Mucosa of descending colon (tissue), 3 donors: ENCODE measurements around the gene MYH13. TPM values are rescaled to one million over a fixed set of nuclear protein-coding genes. Genes with fewer than 3 reads are reported as not detected.
A peak's percentile ranks its signal among the peaks of the same experiment; 100 is the strongest.
"Not testable (repeated sequence)": the region's sequence is repeated elsewhere in the genome, so short reads cannot be mapped to it uniquely, and the experiment has no call there.

Source experiments
- ATAC-seq: fragments of 200-7000 bp; cut with Tn5 transposase; one replicate; pipeline ENCODE4 v1.9.1; 2020; ENCODE audit warnings: mild to moderate bottlenecking, moderate library complexity
- DNase-seq, 3 donors: peaks; one replicate each; pipeline ENCODE4 v3.0.0-alpha.2; 2020
- H3K36me3 ChIP-seq: fragments of 200-600 bp; one replicate; pipeline ENCODE4 v1.8.0; 2021; ENCODE audit warnings: low read depth, mild to moderate bottlenecking
- H3K4me1 ChIP-seq: fragments of 200-600 bp; one replicate; pipeline ENCODE4 v1.8.0; 2021; ENCODE audit warnings: low read depth, mild to moderate bottlenecking
- H3K4me3 ChIP-seq: fragments of 200-600 bp; one replicate; pipeline ENCODE4 v1.8.0; 2021; ENCODE audit warnings: mild to moderate bottlenecking
- H3K9me3 ChIP-seq: fragments of 200-600 bp; one replicate; pipeline ENCODE4 v1.8.0; 2021; ENCODE audit warnings: mild to moderate bottlenecking
- intact Hi-C, 2 donors: fragments of 100-400 bp; cut with DNase I in 1 of 2; cut with micrococcal nuclease in 1 of 2; formaldehyde crosslinking; loops; one replicate each; pipeline versions ENCODE4 v1.11.0 to v1.11.1; 2022; cut with DNase I, micrococcal nuclease
- total RNA-seq, 3 donors: library from RNA; stranded (reverse); fragmentation: NEBNext Ultra II Directional in 2 of 3; extraction: Animal tissue kit (Norgen Biotek cat#: 25700) in 2 of 3; gene quantifications; one replicate each; pipeline versions ENCODE4 v1.2.1 to v1.2.4, GENCODE V29; 2021 to 2023
- TF ChIP-seq, protein P1 (sequence below): fragments of 200-600 bp; IDR thresholded peaks from one replicate; pipeline ENCODE4 v1.8.0; 2022; ENCODE audit warnings: antibody characterized with exemption, mild to moderate bottlenecking
- donor health status: DM: no; HTN: no; CAD: no; lungs with moderate emphysema.
- donor health status: DM: no; HTN: no; CAD: no.
- donor health status: DM: no; HTN: yes; CAD: no.

Gene MYH13
- total RNA-seq, 3 donors from 2014 or later: 0.05 TPM; not detected in 2

DNA sequence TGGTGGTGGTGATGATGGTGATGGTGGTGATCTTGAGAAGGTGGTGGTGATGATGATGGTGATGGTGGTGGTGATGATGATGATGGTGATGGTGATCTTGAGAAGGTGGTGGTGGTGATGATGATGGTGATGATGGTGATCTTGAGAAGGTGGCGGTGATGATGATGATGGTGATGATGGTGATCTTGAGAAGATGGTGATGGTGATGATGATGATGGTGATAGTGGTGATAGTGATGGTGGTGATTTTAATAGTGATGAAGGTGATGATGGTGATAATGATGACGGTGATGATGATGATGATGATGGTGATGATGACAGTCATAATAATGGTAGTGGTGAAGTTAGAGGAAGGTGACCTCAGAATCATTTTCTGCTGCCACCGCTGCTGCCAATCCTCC, 75.1 kb downstream of the MYH13 start:
- Histone ChIP-seq H3K4me3 (no peak overlapping the region), H3K9me3 (no peaks in the 10 kb centered on the region), H3K36me3 (no peaks in the 10 kb centered on the region), H3K4me1 (no peaks in the 10 kb centered on the region)
- TF ChIP-seq, protein P1, sequence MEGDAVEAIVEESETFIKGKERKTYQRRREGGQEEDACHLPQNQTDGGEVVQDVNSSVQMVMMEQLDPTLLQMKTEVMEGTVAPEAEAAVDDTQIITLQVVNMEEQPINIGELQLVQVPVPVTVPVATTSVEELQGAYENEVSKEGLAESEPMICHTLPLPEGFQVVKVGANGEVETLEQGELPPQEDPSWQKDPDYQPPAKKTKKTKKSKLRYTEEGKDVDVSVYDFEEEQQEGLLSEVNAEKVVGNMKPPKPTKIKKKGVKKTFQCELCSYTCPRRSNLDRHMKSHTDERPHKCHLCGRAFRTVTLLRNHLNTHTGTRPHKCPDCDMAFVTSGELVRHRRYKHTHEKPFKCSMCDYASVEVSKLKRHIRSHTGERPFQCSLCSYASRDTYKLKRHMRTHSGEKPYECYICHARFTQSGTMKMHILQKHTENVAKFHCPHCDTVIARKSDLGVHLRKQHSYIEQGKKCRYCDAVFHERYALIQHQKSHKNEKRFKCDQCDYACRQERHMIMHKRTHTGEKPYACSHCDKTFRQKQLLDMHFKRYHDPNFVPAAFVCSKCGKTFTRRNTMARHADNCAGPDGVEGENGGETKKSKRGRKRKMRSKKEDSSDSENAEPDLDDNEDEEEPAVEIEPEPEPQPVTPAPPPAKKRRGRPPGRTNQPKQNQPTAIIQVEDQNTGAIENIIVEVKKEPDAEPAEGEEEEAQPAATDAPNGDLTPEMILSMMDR: no peak
- ATAC-seq (no peak), DNase-seq (no peak)
- intact Hi-C loops: no loop called here

- Histone ChIP-seq H3K9me3 (no peaks in the 10 kb centered on the region), H3K4me3 (no peak overlapping the region), H3K36me3 (no peaks in the 10 kb centered on the region), H3K4me1 (no peaks in the 10 kb centered on the region)
- TF ChIP-seq, protein P1: no peak
- peak; percentile 70 for ATAC-seq
- peak in 2 of 3 donors; percentile 45 to 54 for DNase-seq
- intact Hi-C loops: no loop called here
These were observed 77.0 kb downstream of the MYH13 start for GRCh38 chr17:10295728-10296343.

- DNase-seq (no peak), ATAC-seq (peak; percentile 16)
- TF ChIP-seq, protein P1: no peak
- H3K4me3 ChIP-seq: no peak overlapping the region
- no peaks in the 10 kb centered on the region for H3K4me1 ChIP-seq
- H3K9me3 ChIP-seq: no peaks in the 10 kb centered on the region
- no peaks in the 10 kb centered on the region for H3K36me3 ChIP-seq
- intact Hi-C loops: no loop called here
These were observed 78.6 kb downstream of the MYH13 start for GRCh38 chr17:10294180-10294579.

GRCh38 chr17:10292057-10292937, 80.5 kb downstream of the MYH13 start:
- Histone ChIP-seq H3K9me3 (no peaks in the 10 kb centered on the region), H3K4me3 (no peak overlapping the region), H3K36me3 (no peaks in the 10 kb centered on the region), H3K4me1 (no peaks in the 10 kb centered on the region)
- intact Hi-C loops: no loop called here
- no peak for DNase-seq
- peak; percentile 18 for ATAC-seq
- TF ChIP-seq, protein P1: no peak

DNA sequence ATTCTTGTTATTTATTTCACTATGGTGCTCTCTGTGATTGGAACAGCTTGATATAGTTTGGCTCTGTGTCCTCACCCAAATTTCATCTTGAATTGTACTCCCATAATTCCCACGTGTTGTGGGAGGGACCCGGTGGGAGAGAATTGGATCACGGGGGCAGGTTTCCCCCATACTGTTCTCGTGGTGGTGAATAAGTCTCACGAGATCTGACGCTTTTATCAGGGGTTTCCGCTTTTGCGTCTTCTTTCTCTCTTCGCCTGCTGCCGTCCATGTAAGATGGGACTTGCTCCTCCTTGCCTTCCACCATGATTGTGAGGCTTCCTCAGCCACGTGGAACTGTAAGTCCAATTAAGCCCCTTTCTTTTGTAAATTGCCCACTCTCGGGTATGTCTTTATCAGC, 81.2 kb downstream of the MYH13 start:
- DNase-seq, H3K9me3 ChIP-seq, intact Hi-C loops, H3K36me3 ChIP-seq, ATAC-seq, H3K4me3 ChIP-seq, H3K4me1 ChIP-seq: not testable (repeated sequence)

DNA sequence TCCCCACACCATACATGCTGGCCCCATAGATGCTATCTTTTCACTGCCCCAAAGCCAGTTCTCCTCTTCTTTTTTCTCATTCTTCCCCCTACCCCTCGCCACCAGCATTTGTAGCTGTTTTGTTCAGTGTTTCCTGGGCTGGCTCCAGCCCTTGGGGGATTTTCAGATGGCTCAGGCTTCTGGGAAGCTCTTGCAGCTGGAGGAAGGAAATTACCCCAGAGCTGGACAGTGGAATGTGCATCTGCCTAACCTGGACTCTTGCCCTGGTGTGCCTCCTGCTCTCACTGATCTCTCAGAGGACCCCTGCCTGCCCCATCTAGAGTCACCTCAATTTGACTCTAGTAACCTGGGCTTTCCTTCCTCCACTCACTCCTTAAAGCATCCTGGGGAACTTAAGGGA, 82.8 kb downstream of the MYH13 start:
- ATAC-seq (peak; percentile 24), DNase-seq (peak in 1 of 3 donors; percentile 15)
- H3K4me3 ChIP-seq: no peak overlapping the region
- H3K4me1 ChIP-seq: no peaks in the 10 kb centered on the region
- TF ChIP-seq, protein P1: no peak
- no peaks in the 10 kb centered on the region for H3K36me3 ChIP-seq
- H3K9me3 ChIP-seq: no peaks in the 10 kb centered on the region
- intact Hi-C loops: no loop called here
